A673 (cell line): ENCODE data around the gene GIMAP5.

ENCODE experiments used
- CTCF ChIP-seq: fragments of 300-800, 200-600 bp; sonication (generic); conservative IDR thresholded peaks from 2 replicates; pipeline ENCODE4 v1.5.1; 2017; ENCODE audit warnings: low read depth, mild to moderate bottlenecking, antibody characterized with exemption, low read length, moderate library complexity, mixed read lengths
- EZH2 ChIP-seq: fragments of 200-600 bp; sonication (generic); IDR thresholded peaks from 2 replicates; pipeline ENCODE4 v1.6.1; 2017; ENCODE audit warnings: borderline replicate concordance, low read depth, mild to moderate bottlenecking, mixed read lengths, antibody characterized with exemption, low read length; ENCODE audit not compliant: poor library complexity, severe bottlenecking

GRCh38 chr7:150751702-150752101 is 14.5 kb downstream of the GIMAP5 start:
- TF ChIP-seq CTCF (no peak), EZH2 (no peak)
